ENCODE results near the gene ZNF691.
"Not testable (repeated sequence)": the region's sequence is repeated elsewhere in the genome, so short reads cannot be mapped to it uniquely, and the experiment has no call there.

The ZNF691 gene

GRCh38 chr1:42859366-42859765, 13.0 kb downstream of the ZNF691 start:
- DNase-seq (ENCODE audit: low spot score), result not testable (repeated sequence)

- no peak for DNase-seq (ENCODE audit: low spot score)
Observed at GRCh38 chr1:42860339-42861013, 14.1 kb downstream of the ZNF691 start.

- DNase-seq (ENCODE audit: low spot score), result no peak
Observed at GRCh38 chr1:42861014-42861399, 14.6 kb downstream of the ZNF691 start.

GRCh38 chr1:42866549-42866948, 20.1 kb downstream of the ZNF691 start:
- DNase-seq (ENCODE audit: low spot score), result no peak

- not testable (repeated sequence) for DNase-seq (ENCODE audit: low spot score)
Observed at GRCh38 chr1:42868466-42868865, 22.1 kb downstream of the ZNF691 start.

GRCh38 chr1:42869254-42869653, 22.8 kb downstream of the ZNF691 start:
- DNase-seq (ENCODE audit: low spot score), result not testable (repeated sequence)

GRCh38 chr1:42869751-42870150, 23.3 kb downstream of the ZNF691 start:
- not testable (repeated sequence) for DNase-seq (ENCODE audit: low spot score)

GRCh38 chr1:42873108-42873507, 26.7 kb downstream of the ZNF691 start:
- not testable (repeated sequence) for DNase-seq (ENCODE audit: low spot score)

GRCh38 chr1:42873670-42874069, 27.3 kb downstream of the ZNF691 start:
- DNase-seq (ENCODE audit: low spot score), result no peak

GRCh38 chr1:42876009-42876408, 29.6 kb downstream of the ZNF691 start:
- DNase-seq (ENCODE audit: low spot score), result no peak

GRCh38 chr1:42877380-42877779, 31.0 kb downstream of the ZNF691 start:
- no peak for DNase-seq (ENCODE audit: low spot score)

- no peak for DNase-seq (ENCODE audit: low spot score)
Observed at GRCh38 chr1:42880384-42880783, 34.0 kb downstream of the ZNF691 start.

GRCh38 chr1:42886046-42886739, 39.8 kb downstream of the ZNF691 start:
- no peak for DNase-seq (ENCODE audit: low spot score)

GRCh38 chr1:42886800-42887199, 40.4 kb downstream of the ZNF691 start:
- DNase-seq (ENCODE audit: low spot score), result no peak

GRCh38 chr1:42887366-42887765, 41.0 kb downstream of the ZNF691 start:
- no peak for DNase-seq (ENCODE audit: low spot score)

- no peak for DNase-seq (ENCODE audit: low spot score)
Observed at GRCh38 chr1:42888013-42888633, 41.7 kb downstream of the ZNF691 start.

- DNase-seq (ENCODE audit: low spot score), result no peak
Observed at GRCh38 chr1:42889264-42889663, 42.9 kb downstream of the ZNF691 start.

- DNase-seq (ENCODE audit: low spot score), result no peak
Observed at GRCh38 chr1:42891465-42892138, 45.2 kb downstream of the ZNF691 start.

- not testable (repeated sequence) for DNase-seq (ENCODE audit: low spot score)
Observed at GRCh38 chr1:42899960-42900359, 53.5 kb downstream of the ZNF691 start.
